K562 (cell line): Measurements from ENCODE around the gene FAM20B. TPM values are rescaled to one million over a fixed set of nuclear protein-coding genes. Genes with fewer than 3 reads are reported as not detected.
"Not testable (repeated sequence)": the region's sequence is repeated elsewhere in the genome, so short reads cannot be mapped to it uniquely, and the experiment has no call there.

Source experiments
- ATAC-seq: fragments of 200-7000 bp; cut with Tn5 transposase; 3 replicates; pipeline ENCODE4 v1.9.1; 2020; ENCODE audit warnings: moderate library complexity
- BruUV-seq: library from RNA; stranded (reverse); fragments of 400-500 nt; replicated peaks from 2 replicates; lab custom pipeline; 2021; lab: Mats Ljungman, UMichigan
- CTCF ChIA-PET: fragments of 300-600 bp; formaldehyde crosslinking; extraction: SDS; loops from one replicate; lab custom pipeline; 2021; ENCODE audit warnings: low intra/inter-chr PET ratio; lab: Yijun Ruan, JAX
- POLR2A ChIA-PET: fragments of 300-600, 350-650 bp; sonication (Branson Sonifier 250); formaldehyde crosslinking; extraction: SDS; loops from one replicate; lab custom pipeline; 2021; ENCODE audit warnings: antibody characterized with exemption, inconsistent platforms; lab: Yijun Ruan, JAX
- DNase-seq, 4 experiments: peaks; one replicate each; pipeline versions ENCODE4 v3.0.0 to v3.0.0-alpha.2; 2011 to 2018; ENCODE audit warnings: low spot score in 3 of 4, mixed read lengths in 3 of 4; ENCODE audit errors: extremely low read depth in 1 of 4
- FAIRE-seq: peaks from 2 replicates; lab custom pipeline; 2011; peaks lifted over from hg19 to GRCh38; lab: Jason Lieb, UNC
- H2AFZ ChIP-seq: 2 replicates; pipeline ENCODE4 v1.6.0; 2011; ENCODE audit warnings: low read depth, low read length, control low read depth, inconsistent platforms
- H3K27ac ChIP-seq: fragments of 200-600 bp; 3 replicates; pipeline ENCODE4 v1.8.0; 2011; ENCODE audit warnings: low read depth, mild to moderate bottlenecking, control low read depth, inconsistent platforms, low read length, moderate library complexity, mixed read lengths; ENCODE audit errors: extremely low read depth
- H3K27me3 ChIP-seq, 2 experiments: fragments of 300-600 bp in 1 of 2; 2 replicates in 1 of 2; 3 replicates in 1 of 2; pipeline versions ENCODE4 v1.6.0 to v1.8.0; 2011; ENCODE audit warnings: inconsistent platforms in 2 of 2, low read length in 2 of 2, mild to moderate bottlenecking in 1 of 2, mixed read lengths in 1 of 2, moderate library complexity in 1 of 2; ENCODE audit not compliant: control insufficient read depth in 2 of 2, insufficient read depth in 2 of 2
- H3K36me3 ChIP-seq: fragments of 300-600 bp; 3 replicates; pipeline ENCODE4 v1.8.0; 2011; ENCODE audit warnings: mild to moderate bottlenecking, low read length, inconsistent platforms; ENCODE audit not compliant: control insufficient read depth, insufficient read depth
- H3K4me1 ChIP-seq, 2 experiments: fragments of 200-600 bp in 1 of 2; replicated peaks in 1 of 2; 2 replicates in 1 of 2; 3 replicates in 1 of 2; pipeline versions ENCODE4 v1.5.1 to v1.8.0; 2011; ENCODE audit warnings: inconsistent platforms in 2 of 2, low read length in 2 of 2, mild to moderate bottlenecking in 1 of 2, mixed read lengths in 1 of 2, moderate library complexity in 1 of 2; ENCODE audit not compliant: control insufficient read depth in 2 of 2, insufficient read depth in 2 of 2
- H3K4me2 ChIP-seq: 2 replicates; pipeline ENCODE4 v1.6.1; 2011; ENCODE audit warnings: low read length, control low read depth, inconsistent platforms, mixed read lengths; ENCODE audit not compliant: insufficient read depth
- H3K4me3 ChIP-seq: fragments of 200-600 bp; sonication (generic), shearing (Covaris generic); 2 replicates; pipeline ENCODE4 v1.5.1; 2016; ENCODE audit warnings: control low read depth, inconsistent platforms
- H3K79me2 ChIP-seq: fragments of 200-600 bp; 3 replicates; pipeline ENCODE4 v1.8.0; 2011; ENCODE audit warnings: low read length, inconsistent platforms; ENCODE audit not compliant: control insufficient read depth, insufficient read depth
- H3K9ac ChIP-seq, 2 experiments: 2 replicates each; pipeline versions ENCODE4 v1.6.0 to v1.6.1; 2011; ENCODE audit warnings: low read depth in 2 of 2, low read length in 2 of 2, control low read depth in 1 of 2, inconsistent platforms in 1 of 2, mild to moderate bottlenecking in 1 of 2, mixed read lengths in 1 of 2; ENCODE audit not compliant: insufficient read depth in 1 of 2
- H3K9me1 ChIP-seq: one replicate; pipeline ENCODE4 v1.6.0; 2011; ENCODE audit warnings: inconsistent platforms, mild to moderate bottlenecking, low read length, moderate library complexity; ENCODE audit not compliant: control insufficient read depth, insufficient read depth
- H3K9me3 ChIP-seq: replicated peaks from 2 replicates; pipeline ENCODE4 v1.5.1; 2011; ENCODE audit warnings: low read depth, low read length, inconsistent platforms; ENCODE audit not compliant: control insufficient read depth, insufficient read depth
- H4K20me1 ChIP-seq: replicated peaks from 2 replicates; pipeline ENCODE4 v1.6.1; 2011; ENCODE audit warnings: low read length, inconsistent platforms, mixed read lengths; ENCODE audit not compliant: control insufficient read depth, insufficient read depth
- ARID1B ChIP-seq: fragments of 450-650 bp; IDR thresholded peaks from 2 replicates; pipeline ENCODE4 v1.6.1; 2016; ENCODE audit warnings: antibody characterized with exemption, mild to moderate bottlenecking, inconsistent platforms
- ATF3 ChIP-seq, 2 experiments: fragments of 450-650 bp in 1 of 2; sonication (generic) in 1 of 2; formaldehyde crosslinking in 1 of 2; IDR thresholded peaks in 1 of 2; conservative IDR thresholded peaks in 1 of 2; 2 replicates each; pipeline versions ENCODE4 v1.6.1 to v1.8.1; 2016 to 2023; ENCODE audit warnings: mild to moderate bottlenecking in 2 of 2, moderate library complexity in 2 of 2, inconsistent platforms in 1 of 2, missing genetic modification reagents in 1 of 2
- CBFA2T2 ChIP-seq: fragments of 450-650 bp; conservative IDR thresholded peaks from 2 replicates; pipeline ENCODE4 v1.6.1; 2017; ENCODE audit warnings: mild to moderate bottlenecking
- HDAC1 ChIP-seq, 2 experiments: fragments of 450-650 bp; IDR thresholded peaks; 2 replicates each; pipeline ENCODE4 v1.6.1; 2016 to 2017; ENCODE audit warnings: inconsistent platforms in 1 of 2, mild to moderate bottlenecking in 1 of 2, moderate library complexity in 1 of 2
- KLF16 ChIP-seq: IDR thresholded peaks from 2 replicates; pipeline ENCODE4 v1.6.1; 2016; ENCODE audit warnings: antibody characterized with exemption
- MEIS2 ChIP-seq: fragments of 450-650 bp; IDR thresholded peaks from 2 replicates; pipeline ENCODE4 v1.6.1; 2014; ENCODE audit warnings: mild to moderate bottlenecking; ENCODE audit not compliant: partially characterized antibody
- MIER1 ChIP-seq: fragments of 450-650 bp; IDR thresholded peaks from 2 replicates; pipeline ENCODE4 v1.6.1; 2016; ENCODE audit warnings: antibody characterized with exemption, mild to moderate bottlenecking, low read depth
- MTA2 ChIP-seq: fragments of 450-650 bp; IDR thresholded peaks from 2 replicates; pipeline ENCODE4 v1.6.1; 2016; ENCODE audit warnings: low read depth
- NR2C2 ChIP-seq, 2 experiments: fragments of 200-800 bp in 1 of 2; sonication (Bioruptor generic) in 1 of 2; sonication (generic) in 1 of 2; formaldehyde crosslinking in 1 of 2; IDR thresholded peaks; 2 replicates each; pipeline versions ENCODE4 v1.6.1 to v1.8.0; 2016 to 2022; ENCODE audit warnings: mild to moderate bottlenecking in 1 of 2, missing compliant biosample characterization in 1 of 2, missing genetic modification characterization in 1 of 2, missing genetic modification reagents in 1 of 2
- PML ChIP-seq: IDR thresholded peaks from 2 replicates; pipeline ENCODE4 v1.6.1; 2012; ENCODE audit warnings: low read length, inconsistent platforms
- SMARCA4 ChIP-seq: fragments of 450-650 bp; IDR thresholded peaks from 2 replicates; pipeline ENCODE4 v1.6.1; 2016
- TOE1 ChIP-seq, 2 experiments: fragments of 450-650 bp in 1 of 2; sonication (generic) in 1 of 2; formaldehyde crosslinking in 1 of 2; IDR thresholded peaks; 2 replicates each; pipeline versions ENCODE4 v1.7.1 to v1.8.0; 2016 to 2022; ENCODE audit warnings: borderline replicate concordance in 2 of 2, mild to moderate bottlenecking in 2 of 2, antibody characterized with exemption in 1 of 2, inconsistent platforms in 1 of 2, low read depth in 1 of 2, missing genetic modification reagents in 1 of 2, moderate library complexity in 1 of 2
- ZEB2 ChIP-seq: fragments of 450-650 bp; IDR thresholded peaks from 2 replicates; pipeline ENCODE4 v1.6.1; 2016
- ZNF311 ChIP-seq: fragments of 250-450 bp; sonication (Bioruptor Pico); IDR thresholded peaks from 2 replicates; pipeline ENCODE4 v1.4.0; 2020; ENCODE audit warnings: mild to moderate bottlenecking, moderate library complexity
- WGBS: fragments of 100-300 bp; shearing (Covaris generic); methylation state at CpG from one replicate; pipeline ENCODE4 v1.1.6; 2016; ENCODE audit warnings: low coverage, mixed read lengths; ENCODE audit not compliant: insufficient coverage; ENCODE audit errors: missing lambda C conversion rate; 5-methylcytosine and 5-hydroxymethylcytosine counted together
- in situ Hi-C: fragments of 300-500 bp; cut with MboI; formaldehyde crosslinking; loops from 4 replicates; pipeline ENCODE4 v1.15.0; 2018; ENCODE audit warnings: inconsistent platforms, mixed read lengths
- intact Hi-C: fragments of 100-400 bp; cut with micrococcal nuclease; formaldehyde crosslinking; loops from 2 replicates; pipeline ENCODE4 v1.14.2; 2022
- polyA plus RNA-seq, 8 experiments: library from polyadenylated mRNA; depleted of rRNA in 4 of 8; stranded (reverse) in 5 of 8; unstranded in 3 of 8; fragments of >200 nt; fragmentation: Nextera tagmentation in 2 of 8; fragmentation: Illumina TruSeq in 1 of 8; extraction: Ambion mirVana in 2 of 8; extraction: Trizol in 1 of 8; gene quantifications; 2 replicates each; pipeline versions ENCODE4 v1.2.1 to v1.2.3, GENCODE V29; 2011 to 2014; ENCODE audit warnings: inconsistent platforms in 1 of 8, missing spikeins in 1 of 8
- total RNA-seq, 7 experiments: library from RNA; depleted of rRNA in 6 of 7; stranded (reverse); fragments of >200 nt in 6 of 7; fragmentation: Illumina TruSeq in 2 of 7; extraction: Trizol in 2 of 7; gene quantifications; 2 replicates each; pipeline versions ENCODE4 v1.2.1 to v1.2.3, GENCODE V29; 2011 to 2021; ENCODE audit warnings: low replicate concordance in 1 of 7
- TF ChIP-seq, protein P1 (sequence below): sonication (generic); IDR thresholded peaks from 2 replicates; pipeline ENCODE4 v1.6.1; 2016

The FAM20B gene
- total and polyA plus RNA-seq, 9 of the 15 experiments (the other 6 are each of a cell fraction or from before 2014, with no cell fraction given) = 7.2 to 67.5 (median 42.9) TPM

DNA sequence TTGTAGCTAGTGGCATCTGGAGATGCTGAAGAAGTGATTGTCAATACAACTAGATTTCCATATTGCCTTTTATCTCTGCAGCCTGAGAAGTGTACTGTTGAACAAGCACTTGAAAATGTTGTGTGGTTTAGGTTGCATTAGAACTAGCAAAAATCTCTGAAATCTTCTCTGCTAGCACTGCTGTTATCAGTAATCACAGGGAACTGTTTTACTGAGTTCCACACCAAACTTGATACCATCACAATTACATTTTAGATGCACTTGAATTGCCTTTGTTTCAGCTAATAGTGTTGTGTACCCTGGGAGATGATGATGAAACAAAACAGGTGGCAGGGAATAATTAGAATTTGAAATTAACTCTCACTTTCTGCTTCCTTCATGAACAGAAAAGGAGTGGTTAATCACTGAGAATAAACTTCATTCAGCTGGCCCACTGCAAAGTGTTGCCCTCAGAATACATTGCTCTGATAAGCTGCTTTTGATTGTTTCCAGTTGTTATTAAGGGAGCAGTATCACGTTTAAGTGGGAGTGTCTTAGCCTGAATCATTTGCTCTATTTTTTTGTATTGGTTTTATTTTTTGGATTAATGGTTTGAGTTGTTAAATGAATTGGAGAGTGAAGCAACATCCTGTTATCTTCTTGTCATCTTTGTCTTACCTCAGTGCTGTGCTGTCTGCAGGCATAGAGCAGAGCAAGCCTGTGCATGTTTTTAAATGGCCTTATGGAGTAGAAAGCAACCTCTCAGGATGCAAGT, 13.0 kb downstream of the FAM20B start (continued):
- no peak for TF ChIP-seq ZNF311

- H3K36me3 ChIP-seq; H2AFZ ChIP-seq; H3K4me3 ChIP-seq; CTCF ChIA-PET; BruUV-seq; H3K9me3 ChIP-seq; H3K27me3 ChIP-seq; H3K9me1 ChIP-seq; in situ Hi-C loops; TF ChIP-seq NR2C2 (CRISPR knock-in tag; IDR thresholded peaks at IDR 0.05); TOE1 (CRISPR knock-in tag; IDR thresholded peaks at IDR 0.05; ENCODE audit: borderline replicate concordance, low read depth); ATF3 (CRISPR knock-in tag; conservative IDR thresholded peaks at IDR 0.05): not testable (repeated sequence)
- Histone ChIP-seq H3K79me2 (peaks cover 77% of the 10 kb centered on the region), H3K27ac (peak overlapping the region; percentile 72), H3K9ac (peak overlapping the region; percentile 30 to 45; a peak in 2 of 4 replicates), H3K4me1 (peaks cover 42% of the 10 kb centered on the region in 2 experiments; a peak in 4 of 5 replicates), H4K20me1 (peaks cover 13% of the 10 kb centered on the region), H3K4me2 (peak overlapping the region; percentile 32; the same call in 1 of the 2 replicates)
- intact Hi-C loops = loop anchor here (1.0 kb wide), 1 partner anchor 8 kb away; no protein-coding TSS in a partner anchor
- FAIRE-seq = peak; percentile 77
- ATAC-seq = peak; percentile 78
- 11% methylated on average over 6 of the region's 9 CpGs for WGBS
- DNase-seq = peak in 1 of 4 experiments; percentile 54
- POLR2A ChIA-PET = interaction anchor here (1.1 to 3.6 kb wide), 2 partner anchors 11 to 39 kb away, joined by 3 to 29 read pairs; no protein-coding TSS in a partner anchor
- TF ChIP-seq SMARCA4 = peak; percentile 51
- 0 out of 2 replicates have a peak, but pooled peaks have one; percentile 24 for TF ChIP-seq NR2C2 (tag; IDR thresholded peaks at IDR 0.05)
- peak; percentile 68; the same call in 1 of the 2 replicates for TF ChIP-seq TOE1 (IDR thresholded peaks at IDR 0.05; ENCODE audit: borderline replicate concordance)
- TF ChIP-seq HDAC1 (IDR thresholded peaks at IDR 0.05) = peak; percentile 13 to 85; a peak in 2 of 4 replicates
- TF ChIP-seq KLF16 = peak; percentile 52; the same call in 1 of the 2 replicates
- 0 out of 2 replicates have a peak, but pooled peaks have one; percentile 37 for TF ChIP-seq MIER1
- peak; percentile 28 for TF ChIP-seq MEIS2
- TF ChIP-seq, protein P1, sequence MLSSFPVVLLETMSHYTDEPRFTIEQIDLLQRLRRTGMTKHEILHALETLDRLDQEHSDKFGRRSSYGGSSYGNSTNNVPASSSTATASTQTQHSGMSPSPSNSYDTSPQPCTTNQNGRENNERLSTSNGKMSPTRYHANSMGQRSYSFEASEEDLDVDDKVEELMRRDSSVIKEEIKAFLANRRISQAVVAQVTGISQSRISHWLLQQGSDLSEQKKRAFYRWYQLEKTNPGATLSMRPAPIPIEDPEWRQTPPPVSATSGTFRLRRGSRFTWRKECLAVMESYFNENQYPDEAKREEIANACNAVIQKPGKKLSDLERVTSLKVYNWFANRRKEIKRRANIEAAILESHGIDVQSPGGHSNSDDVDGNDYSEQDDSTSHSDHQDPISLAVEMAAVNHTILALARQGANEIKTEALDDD = peak; percentile 74
- peak; percentile 37; the same call in 1 of the 2 replicates for TF ChIP-seq ZEB2
- TF ChIP-seq MTA2 = peak; percentile 79
- peak; percentile 95 for TF ChIP-seq CBFA2T2
- 0 out of 2 replicates have a peak, but pooled peaks have one; percentile 18 for TF ChIP-seq PML
- peak; percentile 54 for TF ChIP-seq ATF3 (IDR thresholded peaks at IDR 0.05)
- peak; percentile 91 for TF ChIP-seq ARID1B
These were observed 13.9 kb downstream of the FAM20B start for GRCh38 chr1:179039502-179040174.
